Esophagus squamous epithelium (tissue), 5 donors: ENCODE data around the gene AADAT. TPM values are rescaled to one million over a fixed set of nuclear protein-coding genes. Genes with fewer than 3 reads are reported as not detected.

Experiments used
- DNase-seq: peaks from one replicate; lab custom pipeline; 2025; lab: John Stamatoyannopoulos, UW
- H3K27ac ChIP-seq, 4 donors: fragments of 200-600 bp; sonication (generic); one replicate each; pipeline ENCODE4 v1.5.1; 2016 to 2019; ENCODE audit warnings: mild to moderate bottlenecking in 1 of 4
- H3K27me3 ChIP-seq, 4 donors: fragments of 200-600 bp; sonication (generic); 1 replicate in 3 of 4; 2 replicates in 1 of 4; pipeline versions ENCODE4 v1.5.1 to v1.6.0; 2017 to 2021; ENCODE audit warnings: antibody characterized with exemption in 1 of 4
- H3K36me3 ChIP-seq, 3 donors: fragments of 200-600 bp; sonication (generic); one replicate each; pipeline ENCODE4 v1.5.1; 2016 to 2019
- H3K4me1 ChIP-seq, 3 donors: fragments of 200-600 bp; sonication (generic); one replicate each; pipeline ENCODE4 v1.5.1; 2017 to 2019
- H3K4me3 ChIP-seq, 4 donors: fragments of 200-600 bp; sonication (generic); 1 replicate in 3 of 4; 2 replicates in 1 of 4; pipeline ENCODE4 v1.5.1; 2016 to 2019; ENCODE audit warnings: mild to moderate bottlenecking in 2 of 4, moderate library complexity in 1 of 4
- H3K9me3 ChIP-seq, 3 donors: fragments of 200-600 bp; sonication (generic); one replicate each; pipeline ENCODE4 v1.5.1; 2016 to 2019
- POLR2A ChIP-seq, 4 donors: fragments of 450-650 bp; IDR thresholded peaks; one replicate each; pipeline ENCODE4 v1.6.1; 2017; ENCODE audit warnings: antibody characterized with exemption in 4 of 4, mild to moderate bottlenecking in 4 of 4, moderate library complexity in 3 of 4
- WGBS, 2 donors: methylation state at CpG; one replicate each; pipeline ENCODE4 v1.1.5; 2018; 5-methylcytosine and 5-hydroxymethylcytosine counted together
- intact Hi-C: fragments of 100-400 bp; cut with DNase I; formaldehyde crosslinking; loops from one replicate; pipeline ENCODE4 v1.15.0; 2022
- total RNA-seq, 4 donors: library from RNA; depleted of rRNA; stranded (reverse); fragments of >200 nt; gene quantifications; one replicate each; pipeline ENCODE4 v1.1.0, GENCODE V29; 2016
- TF ChIP-seq, protein P1 (sequence below), 6 experiments: fragments of 450-650 bp in 4 of 6; fragments of 200-600 bp in 2 of 6; sonication (generic) in 2 of 6; IDR thresholded peaks; one replicate each; pipeline ENCODE4 v1.5.1; 2016 to 2019; ENCODE audit warnings: antibody characterized with exemption in 6 of 6, mild to moderate bottlenecking in 4 of 6, moderate library complexity in 4 of 6
- donor health status: DM: yes; HTN: yes; CAD: no.

The AADAT gene
- total RNA-seq, 4 donors from 2014 or later = 1.1 to 4.4 (median 2.2) TPM

DNA sequence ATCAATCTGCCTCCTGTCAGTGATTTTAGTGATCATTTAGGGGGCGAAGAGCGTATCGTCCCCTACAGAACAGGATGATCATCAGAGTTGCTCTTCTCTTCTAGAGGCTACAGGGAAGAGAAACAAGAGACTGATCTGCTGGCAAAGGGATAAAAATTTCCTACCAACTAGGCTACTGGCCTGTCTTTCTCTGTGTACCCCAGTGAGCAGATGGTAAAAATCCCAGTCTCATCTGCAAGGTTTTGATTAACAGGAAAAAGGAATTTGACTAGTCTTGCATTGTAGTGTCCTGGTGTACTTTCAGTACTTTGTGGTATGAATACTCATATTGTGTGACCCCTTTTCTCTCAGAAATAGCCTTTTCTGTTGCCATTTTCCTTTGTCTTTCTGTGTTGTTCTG, 21.8 kb upstream of the AADAT start:
- no peak for DNase-seq
- WGBS, 2 donors = 94 to 95% methylated on average over 3 of the region's 3 CpGs
- Histone ChIP-seq H3K4me3 (no peak overlapping the region), H3K4me1 (peaks cover 0 to 38% (median 13%) of the 10 kb centered on the region in 3 donors), H3K9me3 (no peaks in the 10 kb centered on the region), H3K36me3 (no peaks in the 10 kb centered on the region), H3K27ac (no peak overlapping the region), H3K27me3 (peaks cover 0 to 2% (median 0%) of the 10 kb centered on the region in 4 donors)
- TF ChIP-seq, protein P1, sequence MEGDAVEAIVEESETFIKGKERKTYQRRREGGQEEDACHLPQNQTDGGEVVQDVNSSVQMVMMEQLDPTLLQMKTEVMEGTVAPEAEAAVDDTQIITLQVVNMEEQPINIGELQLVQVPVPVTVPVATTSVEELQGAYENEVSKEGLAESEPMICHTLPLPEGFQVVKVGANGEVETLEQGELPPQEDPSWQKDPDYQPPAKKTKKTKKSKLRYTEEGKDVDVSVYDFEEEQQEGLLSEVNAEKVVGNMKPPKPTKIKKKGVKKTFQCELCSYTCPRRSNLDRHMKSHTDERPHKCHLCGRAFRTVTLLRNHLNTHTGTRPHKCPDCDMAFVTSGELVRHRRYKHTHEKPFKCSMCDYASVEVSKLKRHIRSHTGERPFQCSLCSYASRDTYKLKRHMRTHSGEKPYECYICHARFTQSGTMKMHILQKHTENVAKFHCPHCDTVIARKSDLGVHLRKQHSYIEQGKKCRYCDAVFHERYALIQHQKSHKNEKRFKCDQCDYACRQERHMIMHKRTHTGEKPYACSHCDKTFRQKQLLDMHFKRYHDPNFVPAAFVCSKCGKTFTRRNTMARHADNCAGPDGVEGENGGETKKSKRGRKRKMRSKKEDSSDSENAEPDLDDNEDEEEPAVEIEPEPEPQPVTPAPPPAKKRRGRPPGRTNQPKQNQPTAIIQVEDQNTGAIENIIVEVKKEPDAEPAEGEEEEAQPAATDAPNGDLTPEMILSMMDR (IDR thresholded peaks at IDR 0.05) = no peak
- no peak for TF ChIP-seq POLR2A (IDR thresholded peaks at IDR 0.05)
- intact Hi-C loops = no loop called here

DNA sequence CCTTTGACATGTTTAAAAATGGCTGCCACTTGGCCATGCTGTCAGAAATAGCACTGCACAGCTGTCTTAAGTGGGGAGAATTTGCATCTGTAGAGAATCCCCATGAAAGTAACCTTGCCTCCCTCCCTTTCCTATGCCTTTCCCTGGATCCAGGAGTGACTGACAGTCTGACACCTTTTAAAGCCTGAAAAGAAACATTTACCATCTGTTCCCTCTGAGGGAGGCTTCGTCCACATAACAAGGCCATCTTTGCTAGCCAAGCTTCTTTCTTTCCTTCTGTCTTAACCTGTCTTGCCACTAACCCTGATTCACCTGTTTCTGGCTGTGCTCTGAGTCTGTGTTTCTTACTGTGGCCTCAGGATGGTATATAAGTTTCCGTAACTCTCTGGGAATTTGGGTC, 21.3 kb upstream of the AADAT start:
- Histone ChIP-seq H3K27ac (no peak overlapping the region), H3K4me3 (no peak overlapping the region), H3K36me3 (no peaks in the 10 kb centered on the region), H3K27me3 (peaks cover 0 to 2% (median 0%) of the 10 kb centered on the region in 4 donors), H3K4me1 (peaks cover 0 to 38% (median 13%) of the 10 kb centered on the region in 3 donors), H3K9me3 (no peaks in the 10 kb centered on the region)
- WGBS, 2 donors = 70 to 83% methylated on average over 2 of the region's 2 CpGs
- no peak for DNase-seq
- TF ChIP-seq, protein P1 (IDR thresholded peaks at IDR 0.05) = no peak
- TF ChIP-seq POLR2A (IDR thresholded peaks at IDR 0.05) = no peak
- intact Hi-C loops = no loop called here

DNA sequence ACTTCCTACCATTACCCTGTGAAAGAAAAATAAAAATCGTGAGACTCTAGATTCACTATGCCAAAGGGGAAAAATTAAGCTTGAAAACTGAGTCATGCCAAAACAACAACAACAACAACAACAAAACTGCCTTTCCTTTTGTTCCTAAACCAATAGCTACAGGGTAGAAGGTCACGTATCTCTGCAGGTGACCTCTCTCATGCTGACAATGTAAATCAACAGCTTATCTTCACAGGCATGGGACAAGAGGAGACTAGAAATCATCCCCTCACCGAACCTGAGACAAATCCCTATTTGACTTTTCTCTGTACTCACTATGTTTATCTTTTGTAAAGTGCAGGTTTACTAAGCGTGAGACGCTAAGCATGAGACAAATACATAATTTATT, 20.5 kb upstream of the AADAT start:
- intact Hi-C loops = no loop called here
- whole genome bisulfite sequencing, 2 donors = 44 to 59% methylated on average over 5 of the region's 5 CpGs
- TF ChIP-seq, protein P1 (IDR thresholded peaks at IDR 0.05) = no peak
- TF ChIP-seq POLR2A (IDR thresholded peaks at IDR 0.05) = no peak
- H3K9me3 ChIP-seq = no peaks in the 10 kb centered on the region
- peaks cover 0 to 2% (median 0%) of the 10 kb centered on the region in 4 donors for H3K27me3 ChIP-seq
- H3K36me3 ChIP-seq = no peaks in the 10 kb centered on the region
- no peak overlapping the region for H3K27ac ChIP-seq
- DNase-seq = no peak
- H3K4me1 ChIP-seq = peaks cover 0 to 38% (median 13%) of the 10 kb centered on the region in 3 donors
- no peak overlapping the region for H3K4me3 ChIP-seq

DNA sequence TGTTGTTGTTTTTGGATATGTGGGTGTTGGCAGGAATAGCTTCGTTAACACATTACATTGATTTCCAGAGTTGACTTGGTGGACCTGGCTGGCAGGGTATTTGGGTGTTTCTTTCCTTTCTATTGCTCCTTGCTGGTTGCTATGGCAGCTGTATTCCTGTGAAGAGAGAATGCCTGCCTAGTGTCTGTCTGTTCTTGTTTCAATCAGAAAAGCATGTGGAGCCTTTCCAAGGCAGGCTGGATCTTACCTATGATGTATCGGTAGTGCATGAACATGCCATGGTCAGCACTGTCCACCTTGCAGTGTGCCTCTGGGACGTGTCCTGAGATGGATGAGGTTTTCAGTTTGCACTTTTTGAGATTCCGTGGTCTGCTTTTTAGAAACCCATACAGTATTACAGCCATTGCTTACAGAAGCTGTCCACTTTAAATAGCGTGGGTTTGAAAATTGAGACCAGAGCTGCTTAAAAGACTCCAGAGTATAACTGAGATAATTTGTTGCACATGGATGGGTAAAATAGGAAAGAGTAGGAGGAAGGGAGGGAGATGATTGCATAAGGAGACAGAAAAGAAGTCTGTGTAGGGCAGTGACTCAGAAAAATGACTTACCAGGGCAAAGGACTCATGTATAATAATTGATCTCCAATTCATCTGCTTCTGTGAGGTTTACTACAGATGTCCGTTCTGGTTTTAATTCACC, 20.0 kb upstream of the AADAT start:
- no peaks in the 10 kb centered on the region for H3K36me3 ChIP-seq
- no peak overlapping the region for H3K4me3 ChIP-seq
- WGBS, 2 donors = 30 to 33% methylated on average over 6 of the region's 6 CpGs
- no peak for DNase-seq
- H3K27ac ChIP-seq = no peak overlapping the region
- H3K9me3 ChIP-seq = no peaks in the 10 kb centered on the region
- intact Hi-C loops = no loop called here
- H3K4me1 ChIP-seq = peaks cover 0 to 38% (median 13%) of the 10 kb centered on the region in 3 donors
- peaks cover 0 to 2% (median 0%) of the 10 kb centered on the region in 4 donors for H3K27me3 ChIP-seq
- TF ChIP-seq, protein P1 (IDR thresholded peaks at IDR 0.05) = no peak
- no peak for TF ChIP-seq POLR2A (IDR thresholded peaks at IDR 0.05)

DNA sequence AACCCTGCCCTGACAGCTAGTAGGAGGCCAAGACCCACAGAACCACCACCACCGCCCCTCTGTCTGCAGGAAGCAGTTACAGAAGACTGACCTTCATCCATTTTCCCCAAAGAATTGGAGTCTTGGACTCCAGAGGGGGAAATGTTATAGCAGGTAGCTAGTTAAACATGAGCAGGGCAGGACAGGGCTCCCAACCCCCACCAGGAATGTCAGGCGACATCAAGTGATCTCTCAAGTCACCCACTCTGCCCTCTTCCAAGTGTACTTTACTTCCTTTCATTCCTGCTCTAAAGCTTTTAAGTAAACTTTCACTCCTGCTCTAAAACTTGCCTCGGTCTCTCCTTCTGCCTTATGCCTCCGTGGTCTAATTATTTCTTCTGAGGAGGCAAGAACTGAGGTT, 17.1 kb upstream of the AADAT start:
- H3K36me3 ChIP-seq = no peaks in the 10 kb centered on the region
- no peak for DNase-seq
- peaks cover 0 to 38% (median 13%) of the 10 kb centered on the region in 3 donors for H3K4me1 ChIP-seq
- intact Hi-C loops = no loop called here
- 50 to 61% methylated on average over 4 of the region's 4 CpGs for WGBS, 2 donors
- H3K27me3 ChIP-seq = peaks cover 0 to 2% (median 0%) of the 10 kb centered on the region in 4 donors
- no peak overlapping the region for H3K4me3 ChIP-seq
- no peaks in the 10 kb centered on the region for H3K9me3 ChIP-seq
- H3K27ac ChIP-seq = no peak overlapping the region
- no peak for TF ChIP-seq POLR2A (IDR thresholded peaks at IDR 0.05)
- TF ChIP-seq, protein P1 (IDR thresholded peaks at IDR 0.05) = no peak
